Measurements from ENCODE around the gene COMMD9. TPM values are rescaled to one million over a fixed set of nuclear protein-coding genes. Genes with fewer than 3 reads are reported as not detected.
A peak's percentile ranks its signal among the peaks of the same experiment; 100 is the strongest.

The COMMD9 gene
- total and polyA plus RNA-seq, 4 donors: 23.6 to 37.5 (median 29.6) TPM

DNA sequence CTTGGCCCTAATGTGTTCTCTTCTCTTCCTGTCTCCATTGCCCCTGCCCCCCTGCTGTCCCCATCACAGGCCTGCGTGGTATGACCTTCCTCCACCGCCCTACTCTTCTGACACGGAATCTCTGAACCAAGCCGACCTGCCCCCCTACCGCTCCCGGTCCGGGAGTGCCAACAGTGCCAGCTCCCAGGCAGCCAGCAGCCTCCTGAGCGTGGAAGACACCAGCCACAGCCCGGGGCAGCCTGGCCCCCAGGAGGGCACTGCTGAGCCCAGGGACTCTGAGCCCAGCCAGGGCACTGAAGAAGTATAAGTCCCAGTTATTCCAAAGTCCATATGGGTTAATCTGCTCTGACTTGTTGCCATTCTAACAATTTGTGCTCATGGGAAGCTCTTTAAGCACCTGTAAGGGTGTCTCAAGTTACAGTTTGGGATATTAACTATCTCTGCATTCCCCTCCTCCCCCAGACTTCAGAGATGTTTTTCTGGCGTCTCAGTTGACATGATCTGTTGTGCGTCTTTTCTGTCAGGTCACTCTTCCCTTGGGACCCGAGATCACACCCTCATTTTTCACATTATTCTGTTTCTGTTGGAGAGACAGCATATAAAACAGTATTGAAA, 60.0 kb downstream of the COMMD9 start:
- Histone ChIP-seq H3K4me1 (ENCODE audit: control insufficient read depth in 1 of 2, insufficient read depth in 2 of 2, low read length in 2 of 2) (peaks cover 0 to 2% of the 10 kb centered on the region in 2 donors), H3K27ac (ENCODE audit: low read depth in 1 of 2, low read length in 2 of 2) (no peak overlapping the region), H3K9me3 (ENCODE audit: control insufficient read depth, low read length) (no peaks in the 10 kb centered on the region), H3K27me3 (ENCODE audit: control insufficient read depth in 1 of 2, insufficient read depth in 2 of 2, low read length in 1 of 2) (no peaks in the 10 kb centered on the region), H3K4me3 (ENCODE audit: low read length in 2 of 2) (no peak overlapping the region), H3K36me3 (ENCODE audit: control insufficient read depth in 1 of 2, insufficient read depth in 2 of 2, low read length in 1 of 2) (no peaks in the 10 kb centered on the region)
- no peak for ATAC-seq (ENCODE audit: low FRiP score)
- no peak for DNase-seq
- WGBS, 2 donors: 77 to 81% methylated on average over 12 of the region's 12 CpGs
- intact Hi-C loops (cut with DNase I): no loop called here

DNA sequence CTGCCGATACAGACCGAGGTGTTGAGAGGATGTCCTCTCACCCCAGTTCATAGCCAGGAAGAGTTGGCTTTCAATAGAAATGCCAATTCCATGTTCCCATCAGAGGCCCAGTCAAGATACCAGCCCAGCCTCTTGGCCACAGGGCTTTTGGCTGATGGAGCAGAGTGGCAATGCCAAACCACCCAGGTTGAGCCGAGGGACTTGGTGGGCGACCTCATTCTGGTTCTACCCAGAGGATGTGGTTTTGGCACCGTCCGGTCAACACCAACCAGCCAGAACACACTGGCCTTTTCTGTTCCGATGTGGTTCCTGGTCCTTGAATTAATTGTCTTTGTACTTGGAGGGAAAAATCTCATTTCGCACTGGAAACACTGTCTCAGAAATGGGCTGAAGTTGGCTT, 60.5 kb downstream of the COMMD9 start:
- no peaks in the 10 kb centered on the region for H3K9me3 ChIP-seq (ENCODE audit: control insufficient read depth, low read length)
- no peaks in the 10 kb centered on the region for H3K36me3 ChIP-seq (ENCODE audit: control insufficient read depth in 1 of 2, insufficient read depth in 2 of 2, low read length in 1 of 2)
- no peak for ATAC-seq (ENCODE audit: low FRiP score)
- no peaks in the 10 kb centered on the region for H3K27me3 ChIP-seq (ENCODE audit: control insufficient read depth in 1 of 2, insufficient read depth in 2 of 2, low read length in 1 of 2)
- intact Hi-C loops (cut with DNase I): no loop called here
- H3K4me1 ChIP-seq (ENCODE audit: control insufficient read depth in 1 of 2, insufficient read depth in 2 of 2, low read length in 2 of 2): peaks cover 0 to 2% of the 10 kb centered on the region in 2 donors
- no peak overlapping the region for H3K4me3 ChIP-seq (ENCODE audit: low read length in 2 of 2)
- no peak overlapping the region for H3K27ac ChIP-seq (ENCODE audit: low read depth in 1 of 2, low read length in 2 of 2)
- 45 to 63% methylated on average over 8 of the region's 8 CpGs for WGBS, 2 donors
- DNase-seq: peak in 1 of 2 donors; percentile 46

DNA sequence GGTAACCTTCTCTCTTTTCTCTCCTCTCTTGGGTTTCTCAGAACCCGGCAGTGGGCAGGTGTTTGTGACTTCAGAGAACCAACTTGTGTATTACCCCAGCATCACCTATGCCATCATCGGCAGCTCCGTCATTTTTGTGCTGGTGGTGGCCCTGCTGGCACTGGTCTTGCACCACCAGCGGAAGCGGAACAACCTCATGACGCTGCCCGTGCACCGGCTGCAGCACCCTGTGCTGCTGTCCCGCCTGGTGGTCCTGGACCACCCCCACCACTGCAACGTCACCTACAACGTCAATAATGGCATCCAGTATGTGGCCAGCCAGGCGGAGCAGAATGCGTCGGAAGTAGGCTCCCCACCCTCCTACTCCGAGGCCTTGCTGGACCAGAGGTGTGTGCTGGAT, 62.2 kb downstream of the COMMD9 start:
- DNase-seq (no peak), ATAC-seq (ENCODE audit: low FRiP score) (no peak)
- intact Hi-C loops (cut with DNase I): no loop called here
- Histone ChIP-seq H3K4me3 (ENCODE audit: low read length in 2 of 2) (no peak overlapping the region), H3K27ac (ENCODE audit: low read depth in 1 of 2, low read length in 2 of 2) (no peak overlapping the region), H3K4me1 (ENCODE audit: control insufficient read depth in 1 of 2, insufficient read depth in 2 of 2, low read length in 2 of 2) (peaks cover 0 to 2% of the 10 kb centered on the region in 2 donors), H3K36me3 (ENCODE audit: control insufficient read depth in 1 of 2, insufficient read depth in 2 of 2, low read length in 1 of 2) (no peaks in the 10 kb centered on the region), H3K9me3 (ENCODE audit: control insufficient read depth, low read length) (no peaks in the 10 kb centered on the region), H3K27me3 (ENCODE audit: control insufficient read depth in 1 of 2, insufficient read depth in 2 of 2, low read length in 1 of 2) (no peaks in the 10 kb centered on the region)
- WGBS, 2 donors: 96 to 100% methylated on average over 15 of the region's 15 CpGs

DNA sequence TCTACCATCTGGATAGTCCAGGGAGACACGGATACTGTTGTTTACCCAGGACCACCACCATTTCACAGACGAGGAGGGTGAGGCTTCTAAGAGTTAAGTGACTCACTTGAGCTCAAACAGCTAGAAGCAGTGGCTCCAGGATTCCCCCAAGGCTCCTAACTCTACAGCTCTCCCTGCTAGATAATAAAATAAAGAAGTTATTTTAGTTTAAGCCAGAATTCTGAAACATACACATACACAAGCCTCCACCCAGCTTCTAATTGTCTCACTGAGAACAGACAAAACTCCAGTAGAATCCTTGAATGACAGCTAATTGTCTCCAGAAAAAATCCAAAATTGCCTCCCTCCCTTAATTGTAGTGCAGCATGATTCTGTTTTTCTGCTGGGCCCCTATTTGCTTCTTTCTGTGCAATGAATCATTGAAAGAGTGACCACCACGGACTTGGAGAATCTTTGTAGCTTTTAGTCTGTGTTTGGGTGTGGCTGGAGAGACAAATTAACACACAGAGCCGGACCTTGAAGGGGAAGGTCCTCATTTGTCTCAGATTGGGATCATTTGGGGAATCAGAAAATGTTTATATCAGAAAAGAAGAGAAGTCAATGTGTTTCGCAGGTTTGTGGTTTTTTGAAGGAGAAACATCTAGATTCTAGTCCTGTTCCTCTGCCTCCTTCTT, 64.9 kb downstream of the COMMD9 start:
- WGBS, 2 donors: 80 to 86% methylated on average over 5 of the region's 5 CpGs
- ATAC-seq (ENCODE audit: low FRiP score): no peak

DNA sequence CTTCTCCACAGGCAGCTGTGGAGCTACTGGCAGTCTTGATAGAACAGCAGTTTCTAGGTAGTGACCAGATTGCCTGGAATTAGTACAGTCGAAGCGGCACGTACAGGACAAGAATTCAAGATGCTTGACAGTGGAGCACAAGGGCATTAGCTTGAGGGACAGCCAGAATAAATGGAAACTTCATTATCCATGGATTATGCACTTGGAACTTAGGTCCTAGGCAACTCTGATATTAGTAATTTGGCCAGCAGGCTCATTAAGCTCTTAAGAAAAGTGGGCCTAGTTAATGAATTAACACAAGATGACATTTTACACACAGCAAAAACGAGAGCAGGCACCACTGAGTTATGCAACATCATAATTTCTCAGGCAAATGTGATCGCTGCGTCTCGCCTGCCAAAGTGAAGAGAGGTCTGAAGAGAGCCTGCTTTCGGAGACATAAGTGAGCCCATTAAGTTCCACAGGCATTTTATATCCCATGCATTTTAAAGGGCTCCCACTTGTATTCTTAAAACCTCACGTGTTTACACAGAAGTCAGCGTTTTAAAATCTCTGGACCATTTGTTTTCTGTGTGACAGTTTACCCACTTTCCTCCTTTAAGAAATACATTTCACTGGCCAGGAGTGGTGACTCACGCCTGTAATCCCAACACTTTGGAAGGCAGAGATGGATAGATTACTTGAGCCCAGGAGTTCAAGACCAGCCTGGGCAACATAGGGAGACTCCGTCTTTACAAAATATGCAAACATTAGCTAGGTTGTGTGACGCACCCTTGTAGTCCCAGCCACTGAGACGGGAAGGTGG, 66.2 kb downstream of the COMMD9 start:
- no peak overlapping the region for H3K27ac ChIP-seq (ENCODE audit: low read depth in 1 of 2, low read length in 2 of 2)

More for the DNA sequence above, 64.9 kb downstream of the COMMD9 start:
- intact Hi-C loops (cut with DNase I): no loop called here
- Histone ChIP-seq H3K36me3 (ENCODE audit: control insufficient read depth in 1 of 2, insufficient read depth in 2 of 2, low read length in 1 of 2) (no peaks in the 10 kb centered on the region), H3K27me3 (ENCODE audit: control insufficient read depth in 1 of 2, insufficient read depth in 2 of 2, low read length in 1 of 2) (no peaks in the 10 kb centered on the region), H3K4me1 (ENCODE audit: control insufficient read depth in 1 of 2, insufficient read depth in 2 of 2, low read length in 2 of 2) (no peaks in the 10 kb centered on the region), H3K9me3 (ENCODE audit: control insufficient read depth, low read length) (no peaks in the 10 kb centered on the region), H3K27ac (ENCODE audit: low read depth in 1 of 2, low read length in 2 of 2) (no peak overlapping the region), H3K4me3 (ENCODE audit: low read length in 2 of 2) (no peak overlapping the region)
- no peak for DNase-seq

More for the DNA sequence above, 66.2 kb downstream of the COMMD9 start:
- no peak for ATAC-seq (ENCODE audit: low FRiP score)
- Histone ChIP-seq H3K4me3 (ENCODE audit: low read length in 2 of 2) (no peak overlapping the region), H3K9me3 (ENCODE audit: control insufficient read depth, low read length) (no peaks in the 10 kb centered on the region), H3K4me1 (ENCODE audit: control insufficient read depth in 1 of 2, insufficient read depth in 2 of 2, low read length in 2 of 2) (no peaks in the 10 kb centered on the region), H3K27me3 (ENCODE audit: control insufficient read depth in 1 of 2, insufficient read depth in 2 of 2, low read length in 1 of 2) (no peaks in the 10 kb centered on the region), H3K36me3 (ENCODE audit: control insufficient read depth in 1 of 2, insufficient read depth in 2 of 2, low read length in 1 of 2) (no peaks in the 10 kb centered on the region)
- DNase-seq: no peak
- intact Hi-C loops (cut with DNase I): no loop called here
- WGBS, 2 donors: 51 to 59% methylated on average over 14 of the region's 14 CpGs

Other genes with a start within 250 kb of the COMMD9 start
- 10 to 100 TPM in 1 of 2 donors, 1 to 10 TPM in 1; 4.7 to 15.3 TPM for gene PRR5L, start 6.9 kb upstream of the COMMD9 start, total RNA-seq
- gene PRR5L, start 6.9 kb upstream of the COMMD9 start, polyA plus RNA-seq: 1 to 10 TPM; 3.3 to 6.0 TPM
- 10 to 100 TPM; 18.7 to 22.5 TPM for gene TRAF6, start 220.8 kb upstream of the COMMD9 start, total RNA-seq
- gene TRAF6, start 220.8 kb upstream of the COMMD9 start, polyA plus RNA-seq: 1 to 10 TPM; 4.4 to 5.7 TPM

Data from aorta (tissue), 5 donors.